ENCODE results near the gene ECT2L.
"Not testable (repeated sequence)": the region's sequence is repeated elsewhere in the genome, so short reads cannot be mapped to it uniquely, and the experiment has no call there.

ECT2L gene

DNA sequence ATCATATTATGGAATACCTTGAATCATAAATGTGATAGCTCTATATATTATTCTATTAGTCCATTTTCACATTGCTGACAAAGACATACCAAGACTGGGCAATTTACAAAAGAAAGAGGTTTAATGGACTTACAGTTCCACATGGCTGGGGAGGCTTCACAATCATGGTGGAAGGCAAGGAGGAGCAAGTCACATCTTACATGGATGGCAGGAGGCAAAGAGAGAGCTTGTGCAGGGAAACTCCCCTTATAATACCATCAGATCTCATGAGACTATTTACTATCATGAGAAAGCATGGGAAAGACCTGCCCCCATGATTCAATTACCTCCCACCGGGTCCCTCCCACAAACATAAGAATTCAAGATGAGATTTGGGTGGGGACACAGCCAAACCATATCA lies 141.0 kb downstream of the ECT2L start:
- DNase-seq (ENCODE audit: low read depth): not testable (repeated sequence)

DNA sequence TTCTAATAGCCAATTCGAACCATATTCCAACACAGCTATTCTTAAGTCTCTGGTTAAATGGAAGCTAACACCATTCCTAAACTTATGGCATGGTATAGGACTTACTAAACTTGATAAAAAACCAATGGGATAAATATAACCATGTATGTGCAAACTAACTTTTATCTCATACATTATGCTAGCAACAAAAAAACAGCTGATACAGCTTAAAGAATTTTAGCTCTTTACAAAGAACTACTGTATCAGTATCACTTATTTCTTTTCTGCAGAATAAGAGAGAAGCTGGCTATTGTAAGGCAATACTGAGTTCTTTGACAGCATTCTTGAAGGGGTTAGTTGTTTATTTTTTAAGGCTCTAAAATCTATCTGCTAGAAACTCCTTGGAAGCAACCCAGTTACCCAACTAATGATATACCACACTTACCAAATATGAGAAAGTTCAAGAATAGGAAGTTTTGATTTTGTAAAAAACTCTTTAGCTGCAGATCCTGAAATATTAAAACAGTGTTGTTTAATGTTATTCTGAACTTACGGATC lies 147.3 kb downstream of the ECT2L start:
- no peak for DNase-seq (ENCODE audit: low read depth)

DNA sequence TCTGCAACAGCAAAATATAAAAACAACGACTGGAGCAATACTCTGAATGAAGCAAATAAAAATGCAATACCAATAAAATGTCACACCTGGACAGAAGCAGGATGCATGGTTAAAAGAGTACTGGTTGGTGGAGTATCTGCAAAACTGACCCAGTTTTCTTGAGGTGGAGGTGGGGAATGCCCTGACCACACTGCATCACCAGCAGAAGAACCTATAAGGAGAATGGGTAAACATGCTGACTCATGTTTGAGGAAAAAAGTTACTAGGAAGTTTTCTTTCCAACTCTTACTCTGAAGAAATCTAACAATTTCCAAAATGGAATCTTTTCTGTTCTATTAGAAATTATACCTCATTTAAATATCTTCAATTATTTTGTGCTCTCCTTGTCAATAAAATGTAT lies 148.5 kb downstream of the ECT2L start:
- DNase-seq (ENCODE audit: low read depth): no peak

DNA sequence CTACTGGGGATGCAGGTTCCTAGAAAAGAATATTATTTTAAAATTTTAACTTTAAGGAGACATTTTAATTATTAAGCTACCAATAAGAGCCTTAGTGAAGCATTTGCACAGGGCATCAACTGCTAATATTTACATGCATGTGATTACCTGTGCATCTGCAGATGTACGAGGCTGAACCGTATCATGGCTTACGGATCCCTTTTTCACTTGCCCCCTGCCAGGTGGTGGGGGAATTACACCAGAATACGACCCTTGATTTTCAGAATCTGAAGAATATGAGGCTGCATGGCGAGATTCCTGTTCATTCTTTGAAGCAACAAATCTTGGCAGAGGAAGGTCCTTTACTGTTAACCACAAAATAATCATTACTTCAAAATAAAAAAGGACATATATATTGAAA lies 149.5 kb downstream of the ECT2L start:
- no peak for DNase-seq (ENCODE audit: low read depth)

DNA sequence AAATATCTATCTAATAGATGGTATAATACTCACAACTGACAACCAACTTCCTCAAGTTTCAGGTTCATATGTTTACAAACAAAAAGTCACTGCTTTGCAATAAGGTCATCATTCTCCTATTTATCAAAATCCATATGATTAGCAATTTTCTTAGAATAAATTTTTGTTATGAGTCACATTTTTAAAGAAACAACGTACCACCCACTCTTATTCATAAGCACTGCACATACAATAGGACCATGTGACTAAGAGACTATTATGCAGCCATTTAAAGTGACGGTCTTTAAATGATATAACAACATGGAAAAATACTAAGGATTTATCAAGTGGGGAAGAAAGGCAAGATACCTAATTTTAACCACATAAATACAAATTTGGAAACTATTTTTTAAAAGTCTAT lies 152.1 kb downstream of the ECT2L start:
- no peak for DNase-seq (ENCODE audit: low read depth)

DNA sequence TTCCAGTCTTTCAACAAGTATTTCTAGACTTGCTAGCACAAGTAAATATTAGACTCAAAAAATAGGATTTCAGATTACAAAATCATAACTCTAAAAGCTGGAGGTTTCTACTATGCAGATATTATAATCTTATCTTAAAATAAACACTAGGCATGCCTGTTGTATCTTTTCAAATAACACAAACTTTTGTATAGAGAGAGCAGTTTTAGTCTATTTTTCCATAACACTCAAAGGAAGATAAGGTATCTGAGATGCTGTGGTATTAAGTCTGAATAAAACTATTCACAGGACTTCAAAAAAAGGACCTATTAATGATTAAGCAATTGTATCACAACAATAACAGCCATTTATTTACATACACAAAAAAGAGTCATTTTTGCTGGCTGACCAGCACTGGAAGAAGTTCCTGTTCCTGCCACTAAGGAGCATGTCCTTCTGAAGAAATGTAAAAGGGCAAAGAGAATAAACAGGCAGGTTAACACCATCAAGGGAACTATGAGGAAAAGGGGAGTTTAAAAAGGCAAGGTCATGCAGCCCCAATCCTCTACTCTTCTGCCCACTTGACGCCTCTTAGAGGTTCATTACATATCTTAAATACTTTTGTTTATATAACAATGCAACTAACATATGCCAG lies 152.8 kb downstream of the ECT2L start:
- no peak for DNase-seq (ENCODE audit: low read depth)

DNA sequence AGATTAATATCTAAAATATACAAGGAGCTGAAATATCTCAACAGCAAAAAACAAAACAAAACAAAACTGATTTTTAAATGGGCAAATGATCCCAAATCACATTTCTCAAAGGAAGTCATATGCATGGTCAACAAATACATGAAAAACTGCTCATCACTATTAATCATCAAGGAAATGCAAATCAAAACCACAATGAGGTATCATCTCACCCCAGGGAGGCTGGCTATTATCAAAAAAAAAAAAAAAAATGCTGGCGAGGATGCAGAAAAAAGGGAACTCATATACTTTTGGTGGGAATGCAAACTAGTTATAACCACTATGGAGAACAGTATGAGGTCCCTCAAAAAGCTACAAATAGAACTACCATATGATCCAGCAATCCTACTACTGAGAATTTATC lies 157.6 kb downstream of the ECT2L start:
- no peak for DNase-seq (ENCODE audit: low read depth)

Data from stimulated activated CD8-positive, alpha-beta memory T cell treated with anti-CD3 and anti-CD28 coated beads, Interleukin-15, amount 100 ng/mL, for 1 hour (primary cell).